HG03095 (cell line): ENCODE measurements around the gene PRLR.
A peak's percentile ranks its signal among the peaks of the same experiment; 100 is the strongest.
"Not testable (repeated sequence)": the region's sequence is repeated elsewhere in the genome, so short reads cannot be mapped to it uniquely, and the experiment has no call there.

Experiments
- ATAC-seq: cut with Tn5 transposase; IDR thresholded peaks from one replicate; pipeline ENCODE4 v1.9.1; 2021; ENCODE audit warnings: moderate library complexity; ENCODE audit not compliant: unreplicated experiment

PRLR gene

GRCh38 chr5:35230038-35230611, at the start of gene PRLR:
Gene PRLR (minus strand): TSS chr5:35230487. CDS start chr5:35089620, 140,867 bp downstream.
- no peak for ATAC-seq

GRCh38 chr5:35274839-35275509, 44.7 kb upstream of the PRLR start:
- ATAC-seq, result no peak

- no peak for ATAC-seq
Measured at GRCh38 chr5:35269006-35269405, 38.7 kb upstream of the PRLR start.

GRCh38 chr5:35266276-35266675, 36.0 kb upstream of the PRLR start:
- ATAC-seq, result no peak

- ATAC-seq, result no peak
Measured at GRCh38 chr5:35264509-35264908, 34.2 kb upstream of the PRLR start.

GRCh38 chr5:35263266-35263877, 33.1 kb upstream of the PRLR start:
- ATAC-seq, result no peak

- ATAC-seq, result no peak
Measured at GRCh38 chr5:35253582-35253981, 23.3 kb upstream of the PRLR start.

- ATAC-seq, result no peak
Measured at GRCh38 chr5:35252963-35253362, 22.7 kb upstream of the PRLR start.

- ATAC-seq, result no peak
Measured at GRCh38 chr5:35248843-35249780, 18.8 kb upstream of the PRLR start.

GRCh38 chr5:35247648-35248034, 17.4 kb upstream of the PRLR start:
- no peak for ATAC-seq

GRCh38 chr5:35246900-35247647, 16.8 kb upstream of the PRLR start:
- no peak for ATAC-seq

- ATAC-seq, result no peak
Measured at GRCh38 chr5:35246411-35246810, 16.1 kb upstream of the PRLR start.

- ATAC-seq, result not testable (repeated sequence)
Measured at GRCh38 chr5:35245371-35245770, 15.1 kb upstream of the PRLR start.

GRCh38 chr5:35244171-35244570, 13.9 kb upstream of the PRLR start:
- no peak for ATAC-seq

GRCh38 chr5:35242702-35243258, 12.5 kb upstream of the PRLR start:
- no peak for ATAC-seq

- ATAC-seq, result no peak
Measured at GRCh38 chr5:35240892-35241291, 10.6 kb upstream of the PRLR start.

- no peak for ATAC-seq
Measured at GRCh38 chr5:35239911-35240610, 9.8 kb upstream of the PRLR start.

GRCh38 chr5:35239476-35239875, 9.2 kb upstream of the PRLR start:
- ATAC-seq, result no peak

GRCh38 chr5:35237580-35238376, 7.5 kb upstream of the PRLR start:
- ATAC-seq, result peak; percentile 70
